GM10847 (cell line): Measurements from ENCODE around the gene RYK.

ENCODE experiments used
- POLR2A ChIP-seq: IDR thresholded peaks from 2 replicates; pipeline ENCODE4 v1.6.1; 2011; ENCODE audit not compliant: insufficient read length; ENCODE audit errors: extremely low read depth

RYK gene

DNA sequence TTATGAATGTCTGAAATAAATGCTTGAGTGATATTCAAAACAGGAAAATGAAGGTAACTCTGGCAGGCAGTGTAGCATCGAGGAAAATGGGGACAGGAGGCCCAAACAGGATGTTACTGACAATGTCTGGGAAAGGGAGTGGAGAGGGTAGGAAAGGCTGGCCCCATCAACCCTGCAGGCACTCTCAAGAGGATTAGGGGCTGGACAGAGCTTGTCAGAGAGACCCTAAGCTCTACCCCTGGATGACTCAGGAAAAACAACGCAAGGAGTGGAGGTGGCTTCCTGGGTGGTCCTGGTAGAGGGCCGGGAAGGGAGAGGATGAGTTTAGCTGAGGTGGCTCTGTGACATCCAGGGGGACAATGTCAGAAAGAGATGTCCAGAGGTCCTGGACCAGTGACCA is 106.0 kb downstream of the RYK start:
- TF ChIP-seq POLR2A = no peak

DNA sequence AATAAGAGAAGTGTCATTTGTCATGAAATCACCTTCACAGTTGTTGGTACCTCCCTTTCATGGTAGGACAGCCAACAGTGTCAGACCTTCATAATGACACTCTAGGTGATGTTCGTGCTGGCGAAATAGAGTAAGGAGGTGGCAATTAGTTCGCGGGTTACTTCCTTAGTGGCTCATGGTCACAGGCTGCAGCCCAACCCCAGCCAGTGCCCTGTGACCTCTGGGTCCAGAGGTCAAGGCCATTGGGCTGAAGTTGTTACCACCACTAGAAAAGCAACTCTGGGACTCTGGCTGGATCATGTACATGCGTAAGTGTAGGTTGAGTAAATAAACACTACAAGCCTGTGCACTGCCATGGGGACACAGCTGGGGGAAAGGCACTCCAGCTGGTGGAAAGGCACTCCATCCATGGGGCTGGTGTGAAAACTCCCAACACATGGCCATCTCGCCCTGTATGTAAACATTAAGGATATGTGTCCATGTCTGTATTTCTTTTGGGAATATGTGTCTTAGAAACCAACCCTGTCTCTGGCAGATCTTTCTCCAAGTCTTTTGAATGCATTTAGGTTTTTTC is 106.7 kb downstream of the RYK start:
- no peak for TF ChIP-seq POLR2A

DNA sequence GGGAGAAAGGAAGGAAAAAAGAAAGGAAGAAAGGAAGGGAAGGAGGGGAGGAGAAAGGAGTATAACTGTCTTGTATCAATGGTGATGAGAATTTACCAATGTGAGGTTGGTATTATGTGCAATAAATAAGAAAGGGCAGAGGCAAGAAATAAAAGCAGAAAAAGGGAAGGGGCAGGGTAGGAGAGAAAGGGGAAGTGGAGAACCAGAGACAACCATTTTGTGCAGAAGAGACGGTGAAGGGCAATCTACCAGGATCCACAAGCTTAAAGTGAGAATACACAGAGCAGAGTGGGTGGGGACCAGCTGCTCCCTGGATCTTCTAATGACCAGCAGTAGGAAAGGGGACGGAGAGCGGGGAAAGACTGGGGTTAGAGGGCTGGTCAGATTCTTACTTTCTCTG is 114.1 kb downstream of the RYK start:
- TF ChIP-seq POLR2A = no peak

DNA sequence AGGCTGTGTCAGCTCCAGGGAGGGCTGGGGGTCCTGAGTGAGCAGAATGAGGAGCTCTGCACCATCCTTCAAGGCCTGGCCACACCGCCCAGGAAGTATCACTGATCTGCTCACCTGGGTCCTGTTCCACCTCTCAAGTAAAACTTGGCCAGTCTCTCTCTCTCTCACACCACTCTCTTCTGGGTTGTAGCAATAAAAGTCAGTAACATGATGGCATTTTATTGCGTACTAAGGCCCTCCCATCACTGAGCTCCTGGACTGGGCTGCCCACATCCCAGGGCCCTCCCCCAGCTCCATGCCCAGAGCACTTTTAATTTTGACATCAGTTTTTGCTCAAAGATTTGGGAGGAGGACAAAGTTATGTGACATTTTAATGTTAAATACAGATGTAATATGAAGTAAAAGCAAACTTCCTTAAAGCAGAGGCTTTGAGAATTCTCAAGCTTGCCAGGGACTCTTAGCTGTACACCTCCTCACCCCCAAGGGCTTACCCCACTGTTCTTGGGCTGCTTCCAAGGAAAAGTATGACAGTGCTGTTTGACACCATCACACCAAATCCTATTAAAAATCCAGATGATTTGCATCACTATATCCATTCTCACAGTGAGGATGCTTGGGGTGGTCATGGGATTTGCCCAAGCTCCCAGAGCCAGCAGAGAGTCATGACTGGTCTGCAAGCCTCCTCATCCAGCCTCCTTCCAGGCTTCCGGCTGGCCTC is 115.8 kb downstream of the RYK start:
- TF ChIP-seq POLR2A = no peak

DNA sequence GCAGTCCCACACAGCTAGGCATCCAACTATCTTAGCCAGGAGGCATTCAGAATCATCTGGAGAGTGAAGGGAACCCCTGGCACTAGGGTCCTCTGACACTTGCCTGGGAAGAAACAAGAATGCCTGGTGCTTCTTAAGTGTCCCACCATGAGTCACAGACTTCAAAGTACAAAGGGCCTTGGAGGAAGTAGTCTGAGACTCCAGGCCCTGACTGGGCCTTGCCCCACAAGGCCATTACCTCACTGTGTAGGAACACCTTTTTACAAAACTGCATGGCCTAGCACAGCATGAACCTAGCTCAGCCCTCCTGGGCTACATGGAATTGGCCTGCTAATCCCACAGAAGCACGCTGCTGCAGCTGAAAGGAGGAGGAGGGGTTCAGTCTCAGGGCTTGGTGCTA is 116.4 kb downstream of the RYK start:
- TF ChIP-seq POLR2A = no peak

DNA sequence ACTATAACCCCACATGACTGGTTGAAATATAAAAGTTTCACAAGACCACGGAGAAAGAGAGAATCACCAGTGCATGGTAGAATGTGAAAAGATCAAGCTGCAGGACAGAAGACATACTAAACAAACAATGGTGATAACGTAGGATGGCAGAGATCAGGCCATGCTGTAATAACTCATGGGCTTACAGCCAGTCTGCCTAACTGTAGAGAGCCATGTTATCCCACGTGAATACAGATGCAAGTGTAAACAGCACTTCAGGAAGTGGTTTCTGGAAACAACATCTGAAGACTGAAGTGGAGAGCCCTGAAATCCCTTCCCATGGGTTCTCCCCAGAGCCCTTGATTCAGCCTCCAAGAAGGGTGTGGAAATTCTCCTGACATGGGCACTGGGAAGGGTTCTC is 117.7 kb downstream of the RYK start:
- TF ChIP-seq POLR2A = no peak

DNA sequence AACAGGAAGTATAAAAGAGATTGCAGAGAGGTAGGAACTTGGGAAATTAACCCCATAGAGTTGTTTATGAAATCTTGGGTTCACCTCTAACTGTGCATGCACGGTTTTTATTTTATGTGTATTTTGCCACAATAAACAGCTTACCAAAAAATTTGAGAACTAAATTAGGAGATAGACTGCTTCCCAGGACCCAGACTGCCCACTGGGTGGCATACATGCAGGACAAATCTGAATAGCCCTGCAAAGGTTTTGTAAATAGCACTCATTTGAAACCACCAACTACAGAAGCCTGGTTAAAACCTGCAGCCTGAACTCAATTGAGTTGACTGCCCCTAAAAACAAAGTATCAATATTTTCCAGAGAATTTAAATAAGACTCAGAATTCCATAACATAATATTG is 124.5 kb downstream of the RYK start:
- TF ChIP-seq POLR2A = no peak

DNA sequence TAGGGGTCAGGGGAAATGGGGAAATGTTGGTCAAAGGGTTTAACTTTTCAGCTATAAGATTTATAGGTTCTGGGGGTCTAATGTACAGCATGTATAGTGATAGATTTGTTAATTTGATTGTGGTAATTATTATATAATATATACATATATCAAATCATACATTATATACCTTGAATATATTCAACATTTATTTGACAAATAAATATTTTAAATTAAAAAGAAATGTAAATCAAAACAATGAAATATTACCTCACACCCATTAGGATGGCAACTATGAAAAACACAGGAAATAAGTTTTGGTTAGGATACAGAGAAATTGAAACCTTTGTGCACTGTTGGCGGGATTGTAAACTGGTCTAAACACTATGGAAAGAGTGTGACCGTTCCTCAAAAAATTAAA is 135.9 kb downstream of the RYK start:
- TF ChIP-seq POLR2A = no peak

DNA sequence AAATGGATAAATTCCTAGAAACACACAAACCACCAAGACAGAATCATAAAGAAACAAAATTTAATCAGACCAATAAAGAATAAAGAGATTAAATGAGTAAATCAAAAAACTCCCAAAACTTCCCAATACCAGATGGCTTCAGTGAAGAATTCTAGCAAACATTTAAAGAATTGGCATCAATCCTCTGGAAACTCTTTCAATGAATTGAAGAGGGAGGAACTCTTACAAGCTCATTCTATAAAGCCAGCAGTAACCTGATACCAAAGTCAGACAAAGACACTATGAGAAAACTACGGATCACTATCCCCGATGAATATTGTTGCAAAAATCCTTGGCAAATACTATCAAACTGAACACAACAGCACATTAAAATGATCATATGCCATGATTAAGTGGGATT is 139.0 kb downstream of the RYK start:
- TF ChIP-seq POLR2A = no peak

DNA sequence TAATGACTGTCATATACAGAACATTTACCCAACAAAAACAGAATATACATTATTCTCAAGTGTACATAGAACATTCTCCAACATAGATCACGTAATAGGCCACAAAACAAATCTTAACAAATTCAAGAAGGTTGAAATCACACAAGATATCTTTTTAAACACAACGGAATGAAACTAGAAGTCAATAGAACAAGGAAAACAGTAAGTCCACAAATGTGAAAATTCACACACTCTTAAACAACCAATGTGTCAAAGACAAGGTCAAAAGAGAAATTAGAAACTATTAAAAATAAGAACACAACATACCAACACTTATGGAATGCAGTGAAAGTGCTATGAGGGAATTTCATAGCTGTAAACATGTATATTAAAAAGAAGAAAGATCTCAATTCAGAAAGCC is 139.7 kb downstream of the RYK start:
- TF ChIP-seq POLR2A = no peak
